ENCODE measurements around the gene ITLN2. TPM values are rescaled to one million over a fixed set of nuclear protein-coding genes. Genes with fewer than 3 reads are reported as not detected.
"Not testable (repeated sequence)": the region's sequence is repeated elsewhere in the genome, so short reads cannot be mapped to it uniquely, and the experiment has no call there.

The ITLN2 gene
- total RNA-seq, 3 donors from 2014 or later = not detected

DNA sequence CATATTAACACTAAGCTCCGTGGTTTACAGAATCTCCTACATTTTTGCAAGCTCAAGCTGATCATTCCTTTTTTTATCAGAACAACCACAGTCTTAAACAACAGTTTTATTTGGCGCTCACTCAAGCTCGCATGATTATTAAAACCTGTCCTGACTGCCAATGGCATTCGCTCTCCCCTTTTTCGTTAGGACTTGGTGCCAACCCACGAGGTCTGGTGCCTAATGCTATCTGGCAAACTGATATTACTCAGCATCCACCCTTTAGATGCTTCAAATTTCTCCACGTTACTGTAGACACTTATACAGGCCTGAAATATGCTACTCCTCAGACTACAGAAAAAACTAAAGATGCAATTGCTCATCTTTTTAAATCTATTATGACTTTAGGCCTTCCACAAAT is 46.6 kb downstream of the ITLN2 start:
- intact Hi-C loops (cut with DNase I, micrococcal nuclease) = no loop called here
- DNase-seq = no peak
- ATAC-seq = no peak
- no peaks in the 10 kb centered on the region for H3K4me1 ChIP-seq (ENCODE audit: low read depth)
- H3K9me3 ChIP-seq = no peaks in the 10 kb centered on the region
- TF ChIP-seq, protein P1, sequence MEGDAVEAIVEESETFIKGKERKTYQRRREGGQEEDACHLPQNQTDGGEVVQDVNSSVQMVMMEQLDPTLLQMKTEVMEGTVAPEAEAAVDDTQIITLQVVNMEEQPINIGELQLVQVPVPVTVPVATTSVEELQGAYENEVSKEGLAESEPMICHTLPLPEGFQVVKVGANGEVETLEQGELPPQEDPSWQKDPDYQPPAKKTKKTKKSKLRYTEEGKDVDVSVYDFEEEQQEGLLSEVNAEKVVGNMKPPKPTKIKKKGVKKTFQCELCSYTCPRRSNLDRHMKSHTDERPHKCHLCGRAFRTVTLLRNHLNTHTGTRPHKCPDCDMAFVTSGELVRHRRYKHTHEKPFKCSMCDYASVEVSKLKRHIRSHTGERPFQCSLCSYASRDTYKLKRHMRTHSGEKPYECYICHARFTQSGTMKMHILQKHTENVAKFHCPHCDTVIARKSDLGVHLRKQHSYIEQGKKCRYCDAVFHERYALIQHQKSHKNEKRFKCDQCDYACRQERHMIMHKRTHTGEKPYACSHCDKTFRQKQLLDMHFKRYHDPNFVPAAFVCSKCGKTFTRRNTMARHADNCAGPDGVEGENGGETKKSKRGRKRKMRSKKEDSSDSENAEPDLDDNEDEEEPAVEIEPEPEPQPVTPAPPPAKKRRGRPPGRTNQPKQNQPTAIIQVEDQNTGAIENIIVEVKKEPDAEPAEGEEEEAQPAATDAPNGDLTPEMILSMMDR (IDR thresholded peaks at IDR 0.05) = no peak
- H3K36me3 ChIP-seq (ENCODE audit: low read depth) = no peaks in the 10 kb centered on the region
- H3K4me3 ChIP-seq = no peak overlapping the region

DNA sequence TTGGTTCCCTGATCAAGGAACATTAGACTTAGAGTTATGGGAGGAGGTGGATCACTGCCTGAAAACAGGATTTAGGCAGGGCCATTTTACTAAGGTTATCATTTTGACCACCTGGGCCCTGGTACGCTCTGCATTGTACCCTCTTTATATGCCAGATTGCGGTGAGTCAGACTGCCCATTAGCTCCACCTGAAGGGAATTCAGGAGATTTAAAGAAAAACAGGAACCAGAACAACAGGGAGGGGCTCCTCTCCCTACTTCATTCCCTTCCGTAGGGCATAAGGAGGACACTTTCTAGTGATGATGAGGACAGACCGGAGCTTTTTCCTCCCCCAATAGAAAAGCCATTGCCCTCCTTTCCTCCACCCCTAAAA is 49.0 kb downstream of the ITLN2 start:
- Histone ChIP-seq H3K4me1 (ENCODE audit: low read depth) (no peaks in the 10 kb centered on the region), H3K9me3 (no peaks in the 10 kb centered on the region), H3K36me3 (ENCODE audit: low read depth) (no peaks in the 10 kb centered on the region), H3K4me3 (no peak overlapping the region)
- DNase-seq (no peak), ATAC-seq (no peak)
- TF ChIP-seq, protein P1 (IDR thresholded peaks at IDR 0.05) = no peak
- intact Hi-C loops (cut with DNase I, micrococcal nuclease) = no loop called here

DNA sequence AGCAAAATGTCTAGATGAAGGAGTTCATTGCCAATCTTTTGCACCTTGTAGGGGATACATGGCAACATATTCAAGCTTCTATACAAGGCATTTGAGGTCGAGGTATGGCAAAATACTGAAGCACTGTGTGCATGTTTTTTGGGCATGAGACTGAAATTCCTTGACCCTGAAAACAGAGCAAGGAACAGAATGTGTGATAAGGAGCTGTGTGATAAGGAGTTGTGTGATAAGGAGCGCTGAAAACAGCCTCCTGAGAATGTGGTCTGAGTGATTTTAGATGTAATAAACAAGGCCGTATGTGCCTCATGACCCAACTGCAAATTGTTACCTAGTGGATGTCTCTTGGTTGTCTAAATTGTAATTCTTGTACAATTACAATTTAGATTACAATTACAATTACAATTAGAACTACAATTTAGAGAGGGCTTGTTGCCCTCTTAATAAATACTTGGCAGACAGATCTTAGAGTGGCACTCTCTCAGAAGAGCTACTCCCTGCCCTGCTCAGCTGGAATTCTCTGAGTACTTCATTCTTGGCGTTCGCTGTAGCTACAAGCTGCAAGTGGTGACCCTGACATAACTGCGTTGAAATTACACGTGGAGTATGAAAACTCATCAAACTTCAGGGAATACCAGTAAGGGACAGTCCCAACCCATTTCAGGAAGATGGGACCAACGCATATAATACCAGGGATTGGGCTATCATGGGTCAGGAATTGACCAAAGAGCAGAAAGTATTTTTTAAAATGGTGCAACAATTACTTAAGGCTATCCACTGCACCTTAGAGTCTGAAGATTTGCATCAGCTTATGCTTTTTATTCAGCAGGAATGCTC is 49.6 kb downstream of the ITLN2 start:
- Histone ChIP-seq H3K36me3 (ENCODE audit: low read depth) (no peaks in the 10 kb centered on the region), H3K4me1 (ENCODE audit: low read depth) (no peaks in the 10 kb centered on the region), H3K4me3 (no peak overlapping the region), H3K9me3 (no peaks in the 10 kb centered on the region)
- ATAC-seq = no peak
- TF ChIP-seq, protein P1 (IDR thresholded peaks at IDR 0.05) = no peak
- intact Hi-C loops (cut with DNase I, micrococcal nuclease) = no loop called here
- no peak for DNase-seq

DNA sequence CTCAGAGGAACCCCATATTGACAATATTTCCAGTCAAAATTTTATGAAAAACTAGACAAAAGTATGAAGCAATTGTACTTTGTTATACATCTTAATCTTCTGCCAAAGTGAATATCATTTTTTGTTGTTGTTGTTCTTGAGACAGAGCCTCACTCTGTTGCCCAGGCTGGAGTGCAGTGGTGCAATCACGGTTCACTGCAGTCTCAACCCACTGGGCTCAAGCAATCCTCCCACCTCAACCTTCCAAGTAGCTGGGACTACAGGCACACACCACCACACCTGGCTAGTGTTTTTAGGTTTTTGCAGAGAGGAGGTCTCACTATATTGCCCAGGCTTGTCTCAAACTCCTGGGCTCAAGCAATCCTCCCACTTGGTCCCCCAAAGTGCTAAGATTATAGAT is 52.4 kb downstream of the ITLN2 start:
- H3K36me3 ChIP-seq (ENCODE audit: low read depth); DNase-seq; H3K9me3 ChIP-seq; ATAC-seq; intact Hi-C loops (cut with DNase I, micrococcal nuclease); H3K4me1 ChIP-seq (ENCODE audit: low read depth); H3K4me3 ChIP-seq: not testable (repeated sequence)

DNA sequence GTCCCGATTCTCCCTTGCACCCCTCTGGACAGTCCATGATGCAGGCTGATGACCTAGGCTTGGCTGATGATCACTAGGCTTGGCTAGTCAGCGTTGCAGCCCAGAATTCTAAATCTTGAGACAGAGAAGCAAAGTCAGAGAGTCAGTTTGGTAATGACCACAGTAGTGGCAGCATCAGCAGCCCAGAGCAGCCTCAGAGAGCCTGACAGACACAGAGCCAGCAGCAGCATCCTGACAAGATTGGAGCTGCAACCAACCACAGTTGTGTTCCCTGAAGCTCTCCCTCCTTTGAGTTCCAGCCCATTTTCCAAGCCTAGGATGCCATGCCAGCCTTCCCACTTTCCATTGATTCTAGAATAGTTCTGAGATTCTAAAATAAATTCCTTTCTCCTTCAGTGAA is 52.8 kb downstream of the ITLN2 start:
- Histone ChIP-seq H3K4me1 (ENCODE audit: low read depth) (no peaks in the 10 kb centered on the region), H3K4me3 (no peak overlapping the region), H3K9me3 (no peaks in the 10 kb centered on the region), H3K36me3 (ENCODE audit: low read depth) (no peaks in the 10 kb centered on the region)
- intact Hi-C loops (cut with DNase I, micrococcal nuclease) = no loop called here
- TF ChIP-seq, protein P1 (IDR thresholded peaks at IDR 0.05) = no peak
- ATAC-seq = no peak
- DNase-seq = no peak

DNA sequence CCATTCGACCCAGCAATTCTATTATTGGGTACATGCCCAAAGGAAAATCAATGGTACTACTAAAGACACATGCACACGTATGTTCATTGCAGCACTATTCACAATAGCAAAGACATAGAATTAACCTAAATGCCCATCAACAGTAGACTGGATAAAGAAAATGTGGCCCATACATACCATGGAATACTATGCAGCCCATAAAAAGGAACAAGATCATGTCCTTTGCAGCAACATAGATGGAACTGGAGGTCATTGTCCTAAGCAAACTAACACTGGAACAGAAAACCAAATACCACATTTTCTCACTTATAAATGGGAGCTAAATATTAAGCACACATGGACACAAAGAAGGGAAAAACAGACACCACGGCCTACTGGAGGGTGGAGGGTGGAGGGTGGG is 53.9 kb downstream of the ITLN2 start:
- intact Hi-C loops (cut with DNase I, micrococcal nuclease); ATAC-seq: not testable (repeated sequence)

More for the DNA sequence above, 53.9 kb downstream of the ITLN2 start:
- H3K9me3 ChIP-seq; H3K4me1 ChIP-seq (ENCODE audit: low read depth); DNase-seq; H3K36me3 ChIP-seq (ENCODE audit: low read depth); H3K4me3 ChIP-seq: not testable (repeated sequence)

Other genes starting within 250 kb of the ITLN2 start
- 1 to 10 TPM; 5.9 to 8.6 (median 6.1) TPM for gene CD48, start 243.0 kb downstream of the ITLN2 start, total RNA-seq
- gene SLAMF7, start 215.6 kb downstream of the ITLN2 start, total RNA-seq = 10 to 100 TPM in 2 of 3 donors, 1 to 10 TPM in 1; 6.4 to 12.7 (median 10.1) TPM
- gene LY9, start 158.6 kb downstream of the ITLN2 start, total RNA-seq = 1 to 10 TPM; 1.3 to 2.5 (median 2.3) TPM
- gene CD244, start 91.9 kb downstream of the ITLN2 start, total RNA-seq = 1 to 10 TPM in 2 of 3 donors, under 1 TPM in 1; 0.96 to 1.4 (median 1.2) TPM
- gene ITLN1, start 69.6 kb downstream of the ITLN2 start, total RNA-seq = 100 to 1,000 TPM; 103 to 254 (median 221) TPM
- gene F11R, start 66.3 kb upstream of the ITLN2 start, total RNA-seq = 100 to 1,000 TPM in 2 of 3 donors, 10 to 100 TPM in 1; 84.0 to 222 (median 157) TPM
- 100 to 1,000 TPM in 1 of 3 donors, 10 to 100 TPM in 2; 48.9 to 105 (median 80.1) TPM for gene TSTD1, start 84.2 kb upstream of the ITLN2 start, total RNA-seq
- 10 to 100 TPM; 66.8 to 80.5 (median 71.7) TPM for gene USF1, start 91.2 kb upstream of the ITLN2 start, total RNA-seq
- gene ARHGAP30, start 115.1 kb upstream of the ITLN2 start, total RNA-seq = 1 to 10 TPM; 3.8 to 9.0 (median 8.1) TPM
- 1 to 10 TPM; 1.6 to 5.4 (median 4.6) TPM for gene NECTIN4, start 134.7 kb upstream of the ITLN2 start, total RNA-seq
- 10 to 100 TPM in 1 of 3 donors, 1 to 10 TPM in 2; 9.5 to 10.7 (median 9.7) TPM for gene KLHDC9, start 143.6 kb upstream of the ITLN2 start, total RNA-seq
- gene PFDN2, start 163.2 kb upstream of the ITLN2 start, total RNA-seq = 10 to 100 TPM; 20.7 to 40.2 (median 29.4) TPM
- gene NIT1, start 163.3 kb upstream of the ITLN2 start, total RNA-seq = 10 to 100 TPM; 56.7 to 79.7 (median 62.8) TPM
- gene DEDD, start 177.9 kb upstream of the ITLN2 start, total RNA-seq = 10 to 100 TPM; 33.3 to 43.0 (median 37.2) TPM
- 100 to 1,000 TPM in 1 of 3 donors, 10 to 100 TPM in 2; 88.6 to 114 (median 90.6) TPM for gene UFC1, start 199.2 kb upstream of the ITLN2 start, total RNA-seq
- 10 to 100 TPM; 20.1 to 35.4 (median 29.5) TPM for gene USP21, start 204.7 kb upstream of the ITLN2 start, total RNA-seq
- gene PPOX, start 211.6 kb upstream of the ITLN2 start, total RNA-seq = 10 to 100 TPM; 15.0 to 21.9 (median 16.3) TPM
- 10 to 100 TPM; 25.1 to 35.9 (median 33.3) TPM for gene B4GALT3, start 222.7 kb upstream of the ITLN2 start, total RNA-seq
- gene ADAMTS4, start 244.2 kb upstream of the ITLN2 start, total RNA-seq = 1 to 10 TPM in 2 of 3 donors, under 1 TPM in 1; 0.96 to 7.2 (median 3.8) TPM
- 100 to 1,000 TPM; 119 to 159 (median 154) TPM for gene NDUFS2, start 247.6 kb upstream of the ITLN2 start, total RNA-seq

All from mucosa of descending colon (tissue), 3 donors.